SK-N-SH (cell line): ENCODE measurements around the gene CSRP2. TPM values are rescaled to one million over a fixed set of nuclear protein-coding genes. Genes with fewer than 3 reads are reported as not detected.

ENCODE experiments used
- CTCF ChIA-PET: fragments of 300-600, 350-600 bp; formaldehyde crosslinking; extraction: SDS; loops from one replicate; lab custom pipeline; 2021; lab: Yijun Ruan, JAX
- POLR2A ChIA-PET: fragments of 350-600 bp; sonication (Branson Sonifier 250); formaldehyde crosslinking; extraction: SDS; loops from one replicate; lab custom pipeline; 2020; ENCODE audit warnings: antibody characterized with exemption, inconsistent platforms; lab: Yijun Ruan, JAX
- DNase-seq: peaks from one replicate; pipeline ENCODE4 v3.0.0; 2012
- H2AFZ ChIP-seq: fragments of 200-600 bp; sonication (generic); 2 replicates; pipeline ENCODE4 v1.8.1; 2016; ENCODE audit warnings: antibody characterized with exemption, mild to moderate bottlenecking, low read depth
- H3F3A ChIP-seq: fragments of 200-600 bp; sonication (generic); replicated peaks from 2 replicates; pipeline ENCODE3; 2016; ENCODE audit warnings: antibody characterized with exemption, mild to moderate bottlenecking; ENCODE audit not compliant: insufficient read depth
- H3K27ac ChIP-seq, 2 experiments: fragments of 200-500 bp in 1 of 2; fragments of 200-600 bp in 1 of 2; sonication (Bioruptor generic) in 1 of 2; sonication (generic), shearing (Covaris generic) in 1 of 2; 2 replicates each; pipeline versions ENCODE4 v1.5.1 to v1.6.1; 2014 to 2016; ENCODE audit warnings: low read depth in 2 of 2, inconsistent platforms in 1 of 2, low read length in 1 of 2, mild to moderate bottlenecking in 1 of 2, mixed read lengths in 1 of 2
- H3K27me3 ChIP-seq: fragments of 200-600 bp; sonication (generic), shearing (Covaris generic); 2 replicates; pipeline ENCODE4 v1.6.1; 2016; ENCODE audit warnings: mixed run types; ENCODE audit not compliant: insufficient read depth
- H3K36me3 ChIP-seq, 2 experiments: fragments of 200-500 bp in 1 of 2; fragments of 200-600 bp in 1 of 2; sonication (Bioruptor generic) in 1 of 2; sonication (generic) in 1 of 2; replicated peaks in 1 of 2; 2 replicates each; pipeline versions ENCODE3 to v1.5.1; 2014 to 2016; ENCODE audit warnings: low read length in 1 of 2, mild to moderate bottlenecking in 1 of 2; ENCODE audit not compliant: insufficient read depth in 2 of 2, control insufficient read depth in 1 of 2
- H3K4me1 ChIP-seq, 2 experiments: fragments of 200-500 bp in 1 of 2; fragments of 200-600 bp in 1 of 2; sonication (Bioruptor generic) in 1 of 2; sonication (generic), shearing (Covaris generic) in 1 of 2; 2 replicates each; pipeline versions ENCODE4 v1.5.1 to v1.6.1; 2014 to 2016; ENCODE audit warnings: low read depth in 1 of 2, low read length in 1 of 2, mixed run types in 1 of 2; ENCODE audit not compliant: insufficient read depth in 2 of 2, control insufficient read depth in 1 of 2
- H3K4me2 ChIP-seq: fragments of 200-600 bp; sonication (generic), shearing (Covaris generic); 2 replicates; pipeline ENCODE4 v1.6.1; 2017; ENCODE audit warnings: mixed run types
- H3K4me3 ChIP-seq, 2 experiments: fragments of 200-500 bp in 1 of 2; fragments of 200-600 bp in 1 of 2; sonication (Bioruptor generic) in 1 of 2; sonication (generic), shearing (Covaris generic) in 1 of 2; 2 replicates each; pipeline versions ENCODE4 v1.5.1 to v1.8.1; 2014 to 2016; ENCODE audit warnings: low read depth in 2 of 2, inconsistent platforms in 1 of 2, low read length in 1 of 2, mild to moderate bottlenecking in 1 of 2, mixed read lengths in 1 of 2, moderate library complexity in 1 of 2
- H3K79me2 ChIP-seq: fragments of 200-600 bp; sonication (generic); 2 replicates; pipeline ENCODE4 v1.8.1; 2017; ENCODE audit warnings: mild to moderate bottlenecking; ENCODE audit not compliant: insufficient read depth
- H3K9ac ChIP-seq: fragments of 200-600 bp; sonication (generic); 2 replicates; pipeline ENCODE4 v1.6.1; 2017; ENCODE audit warnings: mixed run types
- H3K9me2 ChIP-seq: fragments of 200-600 bp; sonication (generic); 2 replicates; pipeline ENCODE4 v1.6.1; 2017; ENCODE audit warnings: mixed run types
- H3K9me3 ChIP-seq: fragments of 200-600 bp; sonication (generic); 2 replicates; pipeline ENCODE4 v1.6.1; 2017; ENCODE audit warnings: mixed run types, mild to moderate bottlenecking, moderate library complexity
- H4K20me1 ChIP-seq: fragments of 200-600 bp; sonication (generic); 2 replicates; pipeline ENCODE4 v1.6.1; 2017; ENCODE audit warnings: mild to moderate bottlenecking, mixed run types; ENCODE audit not compliant: insufficient read depth
- ELF1 ChIP-seq: IDR thresholded peaks from 2 replicates; pipeline ENCODE4 v1.4.0; 2012
- EZH2phosphoT487 ChIP-seq: fragments of 200-600 bp; sonication (generic); IDR thresholded peaks from 2 replicates; pipeline ENCODE4 v1.6.1; 2017; ENCODE audit warnings: low read depth, mixed run types, mild to moderate bottlenecking, antibody characterized with exemption, moderate library complexity, borderline replicate concordance
- JUND ChIP-seq: IDR thresholded peaks from 2 replicates; pipeline ENCODE4 v1.4.0; 2012
- MXI1 ChIP-seq: IDR thresholded peaks from 2 replicates; pipeline ENCODE4 v1.6.1; 2012; ENCODE audit warnings: mild to moderate bottlenecking, low read depth, low read length, improper control_type of control experiment
- NFIC ChIP-seq: IDR thresholded peaks from 2 replicates; pipeline ENCODE4 v1.4.0; 2012; ENCODE audit warnings: borderline replicate concordance
- RAD21 ChIP-seq: IDR thresholded peaks from 2 replicates; pipeline ENCODE4 v1.6.1; 2012; ENCODE audit warnings: mild to moderate bottlenecking, low read length
- SIN3A ChIP-seq: IDR thresholded peaks from 2 replicates; pipeline ENCODE4 v1.6.1; 2012; ENCODE audit warnings: low read depth, mild to moderate bottlenecking, low read length, moderate library complexity, borderline replicate concordance
- TCF12 ChIP-seq: IDR thresholded peaks from 2 replicates; pipeline ENCODE4 v1.4.0; 2012
- WGBS: methylation state at CpG from one replicate; pipeline ENCODE4 v1.1.6; 2017; ENCODE audit warnings: low lambda C conversion rate; 5-methylcytosine and 5-hydroxymethylcytosine counted together
- polyA plus RNA-seq, 3 experiments: library from polyadenylated mRNA; depleted of rRNA; stranded (reverse); fragments of >200 nt; gene quantifications; 2 replicates each; pipeline ENCODE4 v1.2.3, GENCODE V29; 2012
- TF ChIP-seq, protein P1 (sequence below): IDR thresholded peaks from 2 replicates; pipeline ENCODE4 v1.4.0; 2012; ENCODE audit warnings: low read depth, borderline replicate concordance

The CSRP2 gene
- polyA plus RNA-seq, 1 of the 3 experiments (the other 2 are of a cell fraction): 87.6 TPM

DNA sequence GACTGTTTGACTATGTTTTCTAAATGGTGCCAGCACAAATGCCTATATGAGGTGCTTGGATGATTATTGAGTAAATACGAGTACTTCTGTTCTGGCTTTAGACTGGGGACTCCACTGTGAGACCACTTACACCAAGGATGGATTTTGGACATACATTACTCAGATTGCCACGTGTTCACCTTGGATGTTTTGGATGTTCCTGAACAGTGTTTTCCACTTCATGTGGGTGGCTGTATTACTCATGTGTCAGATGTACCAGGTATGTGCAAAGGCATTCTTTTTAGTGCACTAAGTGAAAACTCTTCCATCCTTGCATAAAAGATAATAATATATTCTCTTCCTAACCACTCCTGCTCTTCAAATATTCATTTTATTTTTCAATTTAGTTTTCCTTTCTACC is 30.7 kb downstream of the CSRP2 start:
- ChIA-PET POLR2A (no interaction called here), CTCF (interaction anchor here (0.7 kb wide), 1 partner anchor 92 kb away, joined by 3 read pairs; no protein-coding TSS in a partner anchor)
- no peaks in the 10 kb centered on the region for H3K79me2 ChIP-seq
- no peaks in the 10 kb centered on the region for H3K4me1 ChIP-seq
- no peak overlapping the region for H3K4me3 ChIP-seq
- peaks cover 8% of the 10 kb centered on the region for H3F3A ChIP-seq
- no peak overlapping the region for H2AFZ ChIP-seq
- no peaks in the 10 kb centered on the region for H3K9me3 ChIP-seq
- no peaks in the 10 kb centered on the region for H4K20me1 ChIP-seq
- 80% methylated on average over 2 of the region's 2 CpGs for WGBS
- H3K36me3 ChIP-seq: peaks cover 52 to 67% of the 10 kb centered on the region in 2 experiments
- H3K4me2 ChIP-seq: no peak overlapping the region
- H3K9ac ChIP-seq: no peak overlapping the region
- no peaks in the 10 kb centered on the region for H3K27me3 ChIP-seq
- no peak overlapping the region for H3K27ac ChIP-seq
- no peaks in the 10 kb centered on the region for H3K9me2 ChIP-seq
- TF ChIP-seq JUND: no peak
- TF ChIP-seq EZH2phosphoT487: no peak
- TF ChIP-seq NFIC: no peak
- no peak for TF ChIP-seq MXI1
- TF ChIP-seq TCF12: no peak
- no peak for DNase-seq

DNA sequence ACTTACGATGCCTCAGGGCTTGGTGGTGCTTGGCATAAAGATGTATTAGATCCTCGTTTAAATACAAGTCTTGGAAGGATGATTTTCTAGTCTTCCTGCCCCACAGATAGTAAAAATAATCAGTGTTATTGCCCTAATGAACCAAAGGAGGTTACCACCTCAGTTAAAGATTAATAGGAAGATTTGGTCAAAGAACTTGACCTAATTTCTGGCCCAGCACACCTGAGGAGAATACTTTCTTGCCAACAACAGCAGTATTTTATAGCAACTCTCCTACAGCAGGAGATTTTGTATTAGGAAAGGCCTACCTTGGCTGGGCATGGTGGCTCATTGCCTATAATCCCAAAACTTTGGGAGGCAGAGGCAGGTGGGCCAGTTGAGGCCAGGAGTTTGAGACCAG is 31.6 kb downstream of the CSRP2 start:
- Histone ChIP-seq H3K9me2 (no peaks in the 10 kb centered on the region), H3K27me3 (no peaks in the 10 kb centered on the region), H3K9ac (no peak overlapping the region), H3K79me2 (no peaks in the 10 kb centered on the region), H2AFZ (no peak overlapping the region), H4K20me1 (no peaks in the 10 kb centered on the region), H3K36me3 (peaks cover 54 to 59% of the 10 kb centered on the region in 2 experiments), H3K9me3 (no peaks in the 10 kb centered on the region), H3K4me3 (no peak overlapping the region), H3K4me1 (no peaks in the 10 kb centered on the region), H3F3A (peaks cover under 1% of the 10 kb centered on the region), H3K4me2 (no peak overlapping the region), H3K27ac (no peak overlapping the region)
- WGBS: 97% methylated on average over 2 of the region's 2 CpGs
- TF ChIP-seq SIN3A (no peak), ELF1 (no peak), TCF12 (no peak), MXI1 (no peak), JUND (no peak), RAD21 (no peak)
- TF ChIP-seq, protein P1, sequence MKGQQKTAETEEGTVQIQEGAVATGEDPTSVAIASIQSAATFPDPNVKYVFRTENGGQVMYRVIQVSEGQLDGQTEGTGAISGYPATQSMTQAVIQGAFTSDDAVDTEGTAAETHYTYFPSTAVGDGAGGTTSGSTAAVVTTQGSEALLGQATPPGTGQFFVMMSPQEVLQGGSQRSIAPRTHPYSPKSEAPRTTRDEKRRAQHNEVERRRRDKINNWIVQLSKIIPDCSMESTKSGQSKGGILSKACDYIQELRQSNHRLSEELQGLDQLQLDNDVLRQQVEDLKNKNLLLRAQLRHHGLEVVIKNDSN: no peak
- ChIA-PET CTCF (interaction anchor here (0.6 to 1.3 kb wide), 2 partner anchors 57 to 164 kb away, joined by 3 to 4 read pairs; no protein-coding TSS in a partner anchor), POLR2A (no interaction called here)
- DNase-seq: no peak

DNA sequence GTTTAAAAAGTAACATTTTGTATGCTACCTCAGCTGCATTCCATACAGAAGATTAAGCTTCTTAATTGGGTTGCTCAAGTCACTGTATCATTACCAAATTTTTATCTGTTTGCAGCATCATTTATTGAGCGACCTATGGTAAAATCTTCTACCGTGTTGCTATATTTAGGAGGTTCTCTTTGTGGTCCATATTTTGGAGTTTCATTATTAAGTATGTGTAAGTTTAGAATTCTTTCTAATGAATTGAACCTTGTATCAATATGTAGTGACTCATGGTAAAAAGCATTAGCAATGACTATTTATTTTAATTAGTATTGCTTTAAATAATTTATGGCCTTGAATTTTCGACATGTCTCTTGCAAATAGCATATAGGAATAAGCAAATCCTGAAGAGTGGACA is 42.2 kb downstream of the CSRP2 start:
- 71% methylated on average over 3 of the region's 3 CpGs for WGBS
- no peak for DNase-seq
- CTCF ChIA-PET: interaction anchor here (0.7 to 1.3 kb wide), 2 partner anchors 79 to 576 kb away, joined by 3 read pairs; no protein-coding TSS in a partner anchor

More for the DNA sequence above, 42.2 kb downstream of the CSRP2 start:
- H3K4me1 ChIP-seq: no peaks in the 10 kb centered on the region
- H3K4me3 ChIP-seq: no peak overlapping the region
- no peaks in the 10 kb centered on the region for H4K20me1 ChIP-seq
- no peaks in the 10 kb centered on the region for H3K9me2 ChIP-seq
- peaks cover 25 to 56% of the 10 kb centered on the region in 2 experiments for H3K36me3 ChIP-seq
- 0 out of 2 replicates have a peak, but pooled peaks cover 12% of the 10 kb centered on the region for H3K9me3 ChIP-seq
- H3K9ac ChIP-seq: no peak overlapping the region
- H3K4me2 ChIP-seq: no peak overlapping the region
- no peaks in the 10 kb centered on the region; the same call in 1 of the 2 replicates for H3K79me2 ChIP-seq
- H3K27me3 ChIP-seq: no peaks in the 10 kb centered on the region
- H3F3A ChIP-seq: peaks cover 10% of the 10 kb centered on the region
- H2AFZ ChIP-seq: no peak overlapping the region
- no peak overlapping the region for H3K27ac ChIP-seq
- TF ChIP-seq, protein P1: no peak
- POLR2A ChIA-PET: no interaction called here
